HCT116 (cell line): ENCODE measurements around the gene EPHB2. TPM values are rescaled to one million over a fixed set of nuclear protein-coding genes. Genes with fewer than 3 reads are reported as not detected.

Experiments
- ATAC-seq: fragments of 200-7000 bp; cut with Tn5 transposase; 2 replicates; pipeline ENCODE4 v1.9.1; 2020; ENCODE audit warnings: mild to moderate bottlenecking, moderate library complexity
- BruUV-seq: library from RNA; stranded (reverse); fragments of 400-500 nt; replicated peaks from 2 replicates; lab custom pipeline; 2021; lab: Mats Ljungman, UMichigan
- CTCF ChIA-PET: fragments of 300-600 bp; sonication (Branson Sonifier 250); formaldehyde crosslinking; loops from one replicate; lab custom pipeline; 2021; ENCODE audit warnings: antibody characterized with exemption; lab: Charles Lee
- POLR2A ChIA-PET: fragments of 300-600, 350-600 bp; sonication (Branson Sonifier 250); formaldehyde crosslinking; loops from one replicate; lab custom pipeline; 2021; ENCODE audit warnings: antibody characterized with exemption; lab: Charles Lee
- RAD21 ChIA-PET, 2 experiments: fragments of 300-600 bp; sonication (Branson Sonifier 250); formaldehyde crosslinking; loops; one replicate each; lab custom pipeline; 2023; ENCODE audit warnings: low total read pairs in 2 of 2; ENCODE audit not compliant: uncharacterized antibody in 2 of 2, unreplicated experiment in 2 of 2, low non-redundant PET in 1 of 2; lab: Charles Lee
- DNase-seq: peaks from one replicate; pipeline ENCODE4 v3.0.0-alpha.2; 2010; ENCODE audit warnings: low read depth, low spot score
- H2AFZ ChIP-seq: fragments of 200-600 bp; shearing (Covaris generic), sonication (generic); 2 replicates; pipeline ENCODE4 v1.6.1; 2017; ENCODE audit warnings: low read depth, mixed run types, mixed read lengths, antibody characterized with exemption, low read length; ENCODE audit not compliant: poor library complexity, severe bottlenecking
- H3K27ac ChIP-seq: 2 replicates; pipeline ENCODE4 v1.5.1; 2012; ENCODE audit warnings: low read depth, low read length
- H3K27me3 ChIP-seq: fragments of 200-600 bp; sonication (generic); 2 replicates; pipeline ENCODE4 v1.6.1; 2016; ENCODE audit warnings: mixed run types, low read length, mixed read lengths; ENCODE audit not compliant: insufficient read depth
- H3K36me3 ChIP-seq, 2 experiments: fragments of 200-500 bp in 1 of 2; fragments of 200-600 bp in 1 of 2; sonication (Bioruptor generic) in 1 of 2; sonication (generic) in 1 of 2; 2 replicates each; pipeline versions ENCODE4 v1.5.1 to v1.6.1; 2014 to 2016; ENCODE audit warnings: low read length in 2 of 2, inconsistent platforms in 1 of 2, mixed read lengths in 1 of 2, mixed run types in 1 of 2; ENCODE audit not compliant: insufficient read depth in 2 of 2, control insufficient read depth in 1 of 2
- H3K4me1 ChIP-seq, 2 experiments: fragments of 200-600 bp in 1 of 2; sonication (generic) in 1 of 2; 2 replicates each; pipeline versions ENCODE4 v1.5.1 to v1.6.1; 2012 to 2017; ENCODE audit warnings: low read length in 2 of 2, inconsistent platforms in 1 of 2, mild to moderate bottlenecking in 1 of 2, mixed read lengths in 1 of 2, mixed run types in 1 of 2, moderate library complexity in 1 of 2; ENCODE audit not compliant: insufficient read depth in 2 of 2, control insufficient read depth in 1 of 2
- H3K4me2 ChIP-seq: fragments of 200-600 bp; sonication (generic); 2 replicates; pipeline ENCODE4 v1.6.1; 2017; ENCODE audit warnings: mixed run types, low read length, mixed read lengths
- H3K4me3 ChIP-seq, 2 experiments: fragments of 200-600 bp in 1 of 2; sonication (generic) in 1 of 2; replicated peaks in 1 of 2; 2 replicates each; pipeline ENCODE4 v1.5.1; 2011 to 2016; ENCODE audit warnings: low read length in 2 of 2, control low read depth in 1 of 2, low read depth in 1 of 2, mild to moderate bottlenecking in 1 of 2, mixed read lengths in 1 of 2, mixed run types in 1 of 2
- H3K79me2 ChIP-seq: fragments of 200-600 bp; sonication (generic); 2 replicates; pipeline ENCODE4 v1.6.1; 2017; ENCODE audit warnings: mild to moderate bottlenecking, mixed run types, low read length, moderate library complexity, mixed read lengths; ENCODE audit not compliant: insufficient read depth
- H3K9ac ChIP-seq: fragments of 200-600 bp; sonication (generic); 2 replicates; pipeline ENCODE4 v1.6.1; 2016; ENCODE audit warnings: low read length, mixed read lengths
- H3K9me2 ChIP-seq: fragments of 200-600 bp; sonication (generic), shearing (Covaris generic); 2 replicates; pipeline ENCODE4 v1.6.1; 2017; ENCODE audit warnings: mixed run types, mild to moderate bottlenecking, moderate library complexity; ENCODE audit not compliant: insufficient read depth
- H3K9me3 ChIP-seq, 2 experiments: fragments of 200-500 bp in 1 of 2; fragments of 200-600 bp in 1 of 2; sonication (Bioruptor generic) in 1 of 2; sonication (generic) in 1 of 2; 2 replicates each; pipeline ENCODE4 v1.6.1; 2014 to 2017; ENCODE audit warnings: low read length in 2 of 2, mixed read lengths in 2 of 2, inconsistent platforms in 1 of 2, low read depth in 1 of 2, mild to moderate bottlenecking in 1 of 2, mixed run types in 1 of 2, moderate library complexity in 1 of 2; ENCODE audit not compliant: control insufficient read depth in 1 of 2, insufficient read depth in 1 of 2
- H4K20me1 ChIP-seq: fragments of 200-600 bp; sonication (generic), shearing (Covaris generic); 2 replicates; pipeline ENCODE4 v1.6.1; 2017; ENCODE audit warnings: mixed run types, mild to moderate bottlenecking, moderate library complexity; ENCODE audit not compliant: insufficient read depth
- CBX3 ChIP-seq: IDR thresholded peaks from 2 replicates; pipeline ENCODE4 v1.6.1; 2012; ENCODE audit warnings: low read depth
- ELF1 ChIP-seq: IDR thresholded peaks from 2 replicates; pipeline ENCODE4 v1.6.1; 2012; ENCODE audit warnings: low read depth, borderline replicate concordance
- JUND ChIP-seq: IDR thresholded peaks from 2 replicates; pipeline ENCODE4 v1.6.1; 2012
- RAD21 ChIP-seq: IDR thresholded peaks from 2 replicates; pipeline ENCODE4 v1.6.1; 2012; ENCODE audit warnings: low read depth, mild to moderate bottlenecking
- SIN3A ChIP-seq: IDR thresholded peaks from 2 replicates; pipeline ENCODE4 v1.6.1; 2012; ENCODE audit warnings: low read depth
- YY1 ChIP-seq: IDR thresholded peaks from 2 replicates; pipeline ENCODE4 v1.6.1; 2011; ENCODE audit warnings: low read length, low read depth, moderate library complexity, mild to moderate bottlenecking; ENCODE audit not compliant: insufficient replicate concordance; ENCODE audit errors: extremely low read depth
- ZFX ChIP-seq: fragments of 450-650 bp; IDR thresholded peaks from 2 replicates; pipeline ENCODE4 v1.6.1; 2017
- ZNF274 ChIP-seq: fragments of 200-500 bp; sonication (Bioruptor generic); IDR thresholded peaks from 2 replicates; pipeline ENCODE4 v1.6.1; 2014; ENCODE audit warnings: mild to moderate bottlenecking, low read depth, low read length, inconsistent platforms
- intact Hi-C: fragments of 100-400 bp; cut with micrococcal nuclease; formaldehyde crosslinking; loops from 2 replicates; pipeline ENCODE4 v1.10.0; 2022
- total RNA-seq: library from RNA; stranded (reverse); gene quantifications from one replicate; pipeline ENCODE4 v1.2.1, GENCODE V29; 2021; ENCODE audit not compliant: unreplicated experiment
- TF ChIP-seq, protein P1 (sequence below), 3 experiments: fragments of 200-600 bp in 1 of 3; sonication (generic) in 1 of 3; IDR thresholded peaks in 2 of 3; conservative IDR thresholded peaks in 1 of 3; 2 replicates each; pipeline ENCODE4 v1.5.1; 2012 to 2017; ENCODE audit warnings: low read depth in 2 of 3, low read length in 2 of 3, antibody characterized with exemption in 1 of 3, borderline replicate concordance in 1 of 3, control low read depth in 1 of 3, mild to moderate bottlenecking in 1 of 3, mixed read lengths in 1 of 3, mixed run types in 1 of 3, moderate library complexity in 1 of 3; ENCODE audit not compliant: insufficient read depth in 1 of 3
- TF ChIP-seq, protein P2 (sequence below): IDR thresholded peaks from 2 replicates; pipeline ENCODE4 v1.6.1; 2011; ENCODE audit warnings: mild to moderate bottlenecking, low read length, moderate library complexity; ENCODE audit not compliant: insufficient replicate concordance; ENCODE audit errors: extremely low read depth

Gene EPHB2
- total RNA-seq, 1 experiment from 2014 or later: 19.5 TPM

DNA sequence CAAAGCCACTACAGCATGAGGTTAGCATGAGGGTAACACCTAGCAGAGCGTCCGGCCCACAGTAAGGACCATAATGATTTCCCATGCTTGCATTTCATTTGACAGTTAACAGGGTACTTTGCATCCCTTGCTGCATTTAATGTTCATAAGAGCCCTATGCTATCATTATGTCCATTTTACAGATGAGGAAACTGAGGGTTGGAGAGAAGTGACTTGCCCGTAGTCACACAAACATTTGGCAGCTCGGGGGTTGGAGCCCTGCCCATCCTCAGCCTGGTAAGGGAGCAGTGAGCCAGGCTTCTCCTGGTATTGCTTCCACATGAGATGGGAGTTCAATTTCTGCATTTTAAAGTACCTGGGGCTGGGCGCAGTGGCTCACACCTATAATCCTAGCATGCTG lies 16.5 kb upstream of the EPHB2 start:
- ATAC-seq: no peak
- TF ChIP-seq CBX3 (no peak), ZFX (no peak), RAD21 (no peak), JUND (no peak), YY1 (no peak), SIN3A (no peak), ZNF274 (no peak), ELF1 (no peak)
- TF ChIP-seq, protein P1, sequence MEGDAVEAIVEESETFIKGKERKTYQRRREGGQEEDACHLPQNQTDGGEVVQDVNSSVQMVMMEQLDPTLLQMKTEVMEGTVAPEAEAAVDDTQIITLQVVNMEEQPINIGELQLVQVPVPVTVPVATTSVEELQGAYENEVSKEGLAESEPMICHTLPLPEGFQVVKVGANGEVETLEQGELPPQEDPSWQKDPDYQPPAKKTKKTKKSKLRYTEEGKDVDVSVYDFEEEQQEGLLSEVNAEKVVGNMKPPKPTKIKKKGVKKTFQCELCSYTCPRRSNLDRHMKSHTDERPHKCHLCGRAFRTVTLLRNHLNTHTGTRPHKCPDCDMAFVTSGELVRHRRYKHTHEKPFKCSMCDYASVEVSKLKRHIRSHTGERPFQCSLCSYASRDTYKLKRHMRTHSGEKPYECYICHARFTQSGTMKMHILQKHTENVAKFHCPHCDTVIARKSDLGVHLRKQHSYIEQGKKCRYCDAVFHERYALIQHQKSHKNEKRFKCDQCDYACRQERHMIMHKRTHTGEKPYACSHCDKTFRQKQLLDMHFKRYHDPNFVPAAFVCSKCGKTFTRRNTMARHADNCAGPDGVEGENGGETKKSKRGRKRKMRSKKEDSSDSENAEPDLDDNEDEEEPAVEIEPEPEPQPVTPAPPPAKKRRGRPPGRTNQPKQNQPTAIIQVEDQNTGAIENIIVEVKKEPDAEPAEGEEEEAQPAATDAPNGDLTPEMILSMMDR (IDR thresholded peaks at IDR 0.05 in 2 of 3, conservative IDR thresholded peaks at IDR 0.05 in 1 of 3; ENCODE audit: borderline replicate concordance in 1 of 3, insufficient read depth in 1 of 3, low read depth in 2 of 3, low read length in 2 of 3): no peak
- TF ChIP-seq, protein P2, sequence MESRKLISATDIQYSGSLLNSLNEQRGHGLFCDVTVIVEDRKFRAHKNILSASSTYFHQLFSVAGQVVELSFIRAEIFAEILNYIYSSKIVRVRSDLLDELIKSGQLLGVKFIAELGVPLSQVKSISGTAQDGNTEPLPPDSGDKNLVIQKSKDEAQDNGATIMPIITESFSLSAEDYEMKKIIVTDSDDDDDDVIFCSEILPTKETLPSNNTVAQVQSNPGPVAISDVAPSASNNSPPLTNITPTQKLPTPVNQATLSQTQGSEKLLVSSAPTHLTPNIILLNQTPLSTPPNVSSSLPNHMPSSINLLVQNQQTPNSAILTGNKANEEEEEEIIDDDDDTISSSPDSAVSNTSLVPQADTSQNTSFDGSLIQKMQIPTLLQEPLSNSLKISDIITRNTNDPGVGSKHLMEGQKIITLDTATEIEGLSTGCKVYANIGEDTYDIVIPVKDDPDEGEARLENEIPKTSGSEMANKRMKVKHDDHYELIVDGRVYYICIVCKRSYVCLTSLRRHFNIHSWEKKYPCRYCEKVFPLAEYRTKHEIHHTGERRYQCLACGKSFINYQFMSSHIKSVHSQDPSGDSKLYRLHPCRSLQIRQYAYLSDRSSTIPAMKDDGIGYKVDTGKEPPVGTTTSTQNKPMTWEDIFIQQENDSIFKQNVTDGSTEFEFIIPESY: no peak
- H3K27ac ChIP-seq: no peak overlapping the region
- H3K4me3 ChIP-seq: no peak overlapping the region
- no peaks in the 10 kb centered on the region for H3K36me3 ChIP-seq
- H3K9ac ChIP-seq: no peak overlapping the region
- no peaks in the 10 kb centered on the region for H4K20me1 ChIP-seq
- POLR2A ChIA-PET: no interaction called here
- H3K27me3 ChIP-seq: no peaks in the 10 kb centered on the region
- no peak for DNase-seq
- peaks cover 6 to 9% of the 10 kb centered on the region in 2 experiments; a peak in 3 of 4 replicates for H3K4me1 ChIP-seq
- no TSS peak for BruUV-seq
- no peak overlapping the region for H2AFZ ChIP-seq
- H3K9me2 ChIP-seq: no peaks in the 10 kb centered on the region
- intact Hi-C loops: no loop called here
- RAD21 ChIA-PET: no interaction called here
- H3K79me2 ChIP-seq: no peaks in the 10 kb centered on the region
- no peaks in the 10 kb centered on the region for H3K9me3 ChIP-seq
- CTCF ChIA-PET: no interaction called here
- no peak overlapping the region for H3K4me2 ChIP-seq
